ENCODE results near the gene GDF10.

- no peak for TF ChIP-seq CTCF (IDR thresholded peaks at IDR 0.05; ENCODE audit: low read depth, low read length)
- no peak for TF ChIP-seq EZH2phosphoT487 (IDR thresholded peaks at IDR 0.05; ENCODE audit: low read depth)
Observed at GRCh38 chr10:47288916-47289495, 11.0 kb upstream of the GDF10 start.

All from OCI-LY3 (cell line).